Chondrocyte (in vitro differentiated cells): Measurements from ENCODE around the gene GGTLC1. TPM values are rescaled to one million over a fixed set of nuclear protein-coding genes. Genes with fewer than 3 reads are reported as not detected.
"Not testable (repeated sequence)": the region's sequence is repeated elsewhere in the genome, so short reads cannot be mapped to it uniquely, and the experiment has no call there.

Experiments used
- DNase-seq: peaks from one replicate; pipeline ENCODE4 v3.0.0; 2021; ENCODE audit warnings: mixed read lengths, low spot score
- H3K27ac Mint-ChIP-seq: one replicate; pipeline ENCODE4 v1.8.0; 2021; ENCODE audit warnings: mild to moderate bottlenecking, moderate library complexity, mixed read lengths; ENCODE audit not compliant: unreplicated experiment
- H3K27me3 Mint-ChIP-seq: 2 replicates; pipeline ENCODE4 v1.8.0; 2021; ENCODE audit warnings: low read depth, mixed read lengths
- H3K36me3 Mint-ChIP-seq: 2 replicates; pipeline ENCODE4 v1.8.0; 2021; ENCODE audit warnings: low read depth, mixed read lengths
- H3K4me1 Mint-ChIP-seq: 2 replicates; pipeline ENCODE4 v1.8.0; 2021; ENCODE audit warnings: low read depth, mild to moderate bottlenecking, mixed read lengths
- H3K4me3 Mint-ChIP-seq: one replicate; pipeline ENCODE4 v1.8.0; 2021; ENCODE audit warnings: mild to moderate bottlenecking, moderate library complexity, mixed read lengths; ENCODE audit not compliant: unreplicated experiment
- H3K9me3 Mint-ChIP-seq: 2 replicates; pipeline ENCODE4 v1.8.0; 2021; ENCODE audit warnings: low read depth, mixed read lengths
- CTCF ChIP-seq: fragments of 200-600 bp; sonication (generic); IDR thresholded peaks from 2 replicates; pipeline ENCODE4 v1.5.0; 2021; ENCODE audit warnings: antibody characterized with exemption, mild to moderate bottlenecking, moderate library complexity
- total RNA-seq: library from RNA; stranded (reverse); gene quantifications from 3 replicates; pipeline ENCODE4 v1.2.1, GENCODE V29; 2021

GGTLC1 gene
- total RNA-seq, 1 donor from 2014 or later = not detected

- no peak overlapping the region for H3K4me3 Mint-ChIP-seq
- H3K4me1 Mint-ChIP-seq = no peaks in the 10 kb centered on the region
These were observed 7.5 kb upstream of the GGTLC1 start for GRCh38 chr20:23995905-23996666.

GRCh38 chr20:23995291-23995690 lies 6.7 kb upstream of the GGTLC1 start:
- H3K36me3 Mint-ChIP-seq, DNase-seq, H3K4me3 Mint-ChIP-seq, H3K9me3 Mint-ChIP-seq, H3K4me1 Mint-ChIP-seq, H3K27ac Mint-ChIP-seq: not testable (repeated sequence)
- H3K27me3 Mint-ChIP-seq = peaks cover 27% of the 10 kb centered on the region

More at GRCh38 chr20:23995905-23996666, 7.5 kb upstream of the GGTLC1 start:
- DNase-seq = no peak
- peaks cover 28% of the 10 kb centered on the region for H3K27me3 Mint-ChIP-seq
- TF ChIP-seq CTCF = peak; percentile 89
- H3K36me3 Mint-ChIP-seq = no peaks in the 10 kb centered on the region
- no peak overlapping the region for H3K27ac Mint-ChIP-seq
- H3K9me3 Mint-ChIP-seq = no peaks in the 10 kb centered on the region

GRCh38 chr20:23994001-23994633 lies 5.5 kb upstream of the GGTLC1 start:
- H3K36me3 Mint-ChIP-seq, H3K27ac Mint-ChIP-seq, H3K4me1 Mint-ChIP-seq, H3K4me3 Mint-ChIP-seq, H3K9me3 Mint-ChIP-seq, DNase-seq: not testable (repeated sequence)
- H3K27me3 Mint-ChIP-seq = peaks cover 19% of the 10 kb centered on the region

- peaks cover 12% of the 10 kb centered on the region for H3K27me3 Mint-ChIP-seq
- not testable (repeated sequence) for H3K9me3 Mint-ChIP-seq, H3K36me3 Mint-ChIP-seq, DNase-seq, H3K27ac Mint-ChIP-seq, H3K4me1 Mint-ChIP-seq, H3K4me3 Mint-ChIP-seq
These were observed 4.9 kb upstream of the GGTLC1 start for GRCh38 chr20:23993440-23993839.

- not testable (repeated sequence) for DNase-seq, H3K9me3 Mint-ChIP-seq, H3K4me1 Mint-ChIP-seq, H3K4me3 Mint-ChIP-seq, H3K27me3 Mint-ChIP-seq, H3K36me3 Mint-ChIP-seq, H3K27ac Mint-ChIP-seq
These were observed 1.7 kb upstream of the GGTLC1 start for GRCh38 chr20:23990296-23990695.

GRCh38 chr20:23988966-23989365 lies 387 bp upstream of the GGTLC1 start:
- not testable (repeated sequence) for H3K9me3 Mint-ChIP-seq, H3K4me1 Mint-ChIP-seq, H3K36me3 Mint-ChIP-seq, DNase-seq, H3K27ac Mint-ChIP-seq, H3K27me3 Mint-ChIP-seq, H3K4me3 Mint-ChIP-seq

GRCh38 chr20:23986716-23987115 lies 1.9 kb downstream of the GGTLC1 start:
- H3K27me3 Mint-ChIP-seq, H3K9me3 Mint-ChIP-seq, H3K36me3 Mint-ChIP-seq: not testable (repeated sequence)

GRCh38 chr20:23986310-23986709 lies 2.3 kb downstream of the GGTLC1 start:
- H3K36me3 Mint-ChIP-seq, H3K4me3 Mint-ChIP-seq, H3K9me3 Mint-ChIP-seq, H3K27ac Mint-ChIP-seq, H3K4me1 Mint-ChIP-seq, DNase-seq, H3K27me3 Mint-ChIP-seq: not testable (repeated sequence)

More at GRCh38 chr20:23986716-23987115, 1.9 kb downstream of the GGTLC1 start:
- not testable (repeated sequence) for H3K27ac Mint-ChIP-seq, H3K4me3 Mint-ChIP-seq, H3K4me1 Mint-ChIP-seq, DNase-seq

GRCh38 chr20:23985790-23986225 lies 2.8 kb downstream of the GGTLC1 start:
- H3K4me1 Mint-ChIP-seq, H3K27me3 Mint-ChIP-seq, H3K9me3 Mint-ChIP-seq, H3K36me3 Mint-ChIP-seq, H3K4me3 Mint-ChIP-seq, H3K27ac Mint-ChIP-seq, DNase-seq: not testable (repeated sequence)
